GM18907 (cell line): Measurements from ENCODE around the gene RBX1.
"Not testable (repeated sequence)": the region's sequence is repeated elsewhere in the genome, so short reads cannot be mapped to it uniquely, and the experiment has no call there.

ENCODE experiments used
- ATAC-seq: cut with Tn5 transposase; IDR thresholded peaks from one replicate; pipeline ENCODE4 v1.9.1; 2021; ENCODE audit warnings: mild to moderate bottlenecking, moderate library complexity; ENCODE audit not compliant: unreplicated experiment

RBX1 gene

GRCh38 chr22:40950962-40951794, at the start of gene RBX1:
Gene RBX1 (plus strand): TSS chr22:40951378. CDS start chr22:40951399, 21 bp downstream.
- peak; percentile 84 for ATAC-seq

GRCh38 chr22:40904101-40904500, 47.1 kb upstream of the RBX1 start:
- no peak for ATAC-seq

GRCh38 chr22:40908895-40909294, 42.3 kb upstream of the RBX1 start:
- no peak for ATAC-seq

- ATAC-seq: no peak
These were observed 39.4 kb upstream of the RBX1 start for GRCh38 chr22:40911772-40912171.

GRCh38 chr22:40912987-40913386, 38.2 kb upstream of the RBX1 start:
- not testable (repeated sequence) for ATAC-seq

GRCh38 chr22:40919446-40919845, 31.7 kb upstream of the RBX1 start:
- ATAC-seq: no peak

- no peak for ATAC-seq
These were observed 30.7 kb upstream of the RBX1 start for GRCh38 chr22:40920526-40920925.

- no peak for ATAC-seq
These were observed 28.5 kb upstream of the RBX1 start for GRCh38 chr22:40922484-40923303.

- no peak for ATAC-seq
These were observed 22.5 kb upstream of the RBX1 start for GRCh38 chr22:40928657-40929056.

GRCh38 chr22:40932396-40932795, 18.8 kb upstream of the RBX1 start:
- ATAC-seq: no peak

GRCh38 chr22:40939202-40939601, 12.0 kb upstream of the RBX1 start:
- no peak for ATAC-seq

- no peak for ATAC-seq
These were observed 822 bp downstream of the RBX1 start for GRCh38 chr22:40951795-40952605.

GRCh38 chr22:40953471-40953870, 2.3 kb downstream of the RBX1 start:
- ATAC-seq: no peak

GRCh38 chr22:40954113-40954512, 2.9 kb downstream of the RBX1 start:
- no peak for ATAC-seq

GRCh38 chr22:40955571-40955970, 4.4 kb downstream of the RBX1 start:
- no peak for ATAC-seq

GRCh38 chr22:40957601-40958000, 6.4 kb downstream of the RBX1 start:
- no peak for ATAC-seq

- ATAC-seq: no peak
These were observed 7.1 kb downstream of the RBX1 start for GRCh38 chr22:40958299-40958698.

- ATAC-seq: no peak
These were observed 9.0 kb downstream of the RBX1 start for GRCh38 chr22:40960145-40960544.

GRCh38 chr22:40965936-40966725, 15.0 kb downstream of the RBX1 start:
- no peak for ATAC-seq

GRCh38 chr22:40966726-40967085, 15.5 kb downstream of the RBX1 start:
- ATAC-seq: no peak
